Suprapubic skin (tissue), 4 donors: ENCODE measurements around the gene DISC1. TPM values are rescaled to one million over a fixed set of nuclear protein-coding genes. Genes with fewer than 3 reads are reported as not detected.

ENCODE experiments used
- DNase-seq, 2 donors: peaks; one replicate each; pipeline ENCODE4 v3.0.0-alpha.2; 2019; ENCODE audit warnings: low spot score in 2 of 2
- H3K27ac ChIP-seq: fragments of 200-600 bp; sonication (generic); one replicate; pipeline ENCODE4 v1.5.1; 2019
- H3K27me3 ChIP-seq: fragments of 200-600 bp; sonication (generic); one replicate; pipeline ENCODE4 v1.5.1; 2019
- H3K36me3 ChIP-seq: fragments of 200-600 bp; sonication (generic); one replicate; pipeline ENCODE4 v1.5.1; 2019
- H3K4me1 ChIP-seq: fragments of 200-600 bp; sonication (generic); one replicate; pipeline ENCODE4 v1.5.1; 2019
- H3K4me3 ChIP-seq: fragments of 200-600 bp; sonication (generic); one replicate; pipeline ENCODE4 v1.5.1; 2019; ENCODE audit warnings: mild to moderate bottlenecking
- H3K9me3 ChIP-seq: fragments of 200-600 bp; sonication (generic); one replicate; pipeline ENCODE4 v1.5.1; 2019
- EP300 ChIP-seq: sonication (generic); formaldehyde crosslinking; IDR thresholded peaks from one replicate; pipeline ENCODE4 v1.6.1; 2017; ENCODE audit warnings: antibody characterized with exemption
- POLR2A ChIP-seq, 2 donors: fragments of 450-650 bp; IDR thresholded peaks; one replicate each; pipeline ENCODE4 v1.6.1; 2017; ENCODE audit warnings: antibody characterized with exemption in 2 of 2, mild to moderate bottlenecking in 2 of 2, moderate library complexity in 2 of 2
- POLR2AphosphoS5 ChIP-seq, 3 donors: sonication (generic); formaldehyde crosslinking; IDR thresholded peaks; one replicate each; pipeline ENCODE4 v1.6.1; 2017; ENCODE audit warnings: antibody characterized with exemption in 3 of 3
- WGBS: methylation state at CpG from one replicate; pipeline ENCODE4 v1.1.5; 2018; 5-methylcytosine and 5-hydroxymethylcytosine counted together
- total RNA-seq, 4 donors: library from RNA; depleted of rRNA; stranded (reverse); fragments of >200 nt; gene quantifications; one replicate each; pipeline ENCODE4 v1.1.0, GENCODE V29; 2016
- TF ChIP-seq, protein P1 (sequence below), 2 donors: fragments of 200-600 bp in 1 of 2; fragments of 450-650 bp in 1 of 2; sonication (generic) in 1 of 2; IDR thresholded peaks; one replicate each; pipeline ENCODE4 v1.5.1; 2016 to 2019; ENCODE audit warnings: antibody characterized with exemption in 2 of 2, mild to moderate bottlenecking in 1 of 2, moderate library complexity in 1 of 2

The DISC1 gene
- total RNA-seq, 4 donors from 2014 or later = 3.0 to 8.4 (median 5.2) TPM

DNA sequence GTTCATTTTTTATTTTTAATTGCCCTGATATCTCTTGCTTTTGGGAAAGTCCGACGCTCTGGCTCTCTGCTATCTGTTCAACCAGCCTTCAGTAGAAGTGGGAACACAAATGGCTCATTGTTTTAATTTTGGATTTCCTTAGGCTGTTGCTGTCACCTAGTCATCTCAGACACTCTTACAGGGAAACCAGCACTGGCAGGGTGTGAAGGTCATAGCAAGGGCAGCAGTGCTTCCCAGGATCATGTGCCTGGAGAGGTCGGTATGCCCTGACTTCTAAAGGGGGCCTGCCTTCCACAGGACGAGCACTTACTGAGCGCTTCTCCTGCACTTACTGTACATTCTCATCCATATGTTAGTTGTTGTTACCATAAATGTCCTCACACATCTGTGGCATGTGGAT is 224.2 kb downstream of the DISC1 start:
- WGBS = 72% methylated on average over 5 of the region's 5 CpGs

DNA sequence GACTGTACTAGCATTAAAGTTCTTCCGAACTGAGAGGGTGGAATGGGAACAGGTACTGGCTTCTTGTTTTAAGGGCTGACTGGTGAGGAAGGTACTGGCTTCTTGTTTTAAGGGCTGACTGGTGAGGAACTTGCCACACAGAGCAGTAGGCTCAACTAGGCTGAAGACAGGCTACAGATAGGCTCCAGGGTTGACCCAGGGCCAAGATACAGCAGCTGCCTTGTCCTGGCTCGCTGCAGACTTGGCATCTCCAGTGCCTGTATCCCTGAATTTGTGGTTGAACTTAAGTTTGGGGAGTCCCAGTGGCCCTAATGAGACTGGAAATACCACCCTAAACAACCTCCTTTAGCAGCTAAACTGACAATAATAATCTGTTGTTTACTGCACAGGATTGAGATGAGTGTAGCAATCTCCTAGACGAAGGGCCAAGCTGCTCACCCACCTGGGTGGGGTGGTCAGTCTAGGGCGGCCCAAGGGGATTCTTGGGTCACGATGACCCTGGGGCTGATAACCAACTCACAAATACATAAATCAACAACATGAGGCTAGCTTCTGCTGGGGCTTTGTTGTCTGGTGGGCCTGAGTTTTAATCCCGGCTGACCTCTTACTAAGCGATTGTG is 227.1 kb downstream of the DISC1 start:
- Histone ChIP-seq H3K27ac (no peak overlapping the region), H3K9me3 (no peaks in the 10 kb centered on the region), H3K4me1 (no peaks in the 10 kb centered on the region), H3K36me3 (no peaks in the 10 kb centered on the region), H3K4me3 (no peak overlapping the region), H3K27me3 (no peaks in the 10 kb centered on the region)
- 83% methylated on average over 7 of the region's 7 CpGs for WGBS
- no peak for DNase-seq
- TF ChIP-seq, protein P1, sequence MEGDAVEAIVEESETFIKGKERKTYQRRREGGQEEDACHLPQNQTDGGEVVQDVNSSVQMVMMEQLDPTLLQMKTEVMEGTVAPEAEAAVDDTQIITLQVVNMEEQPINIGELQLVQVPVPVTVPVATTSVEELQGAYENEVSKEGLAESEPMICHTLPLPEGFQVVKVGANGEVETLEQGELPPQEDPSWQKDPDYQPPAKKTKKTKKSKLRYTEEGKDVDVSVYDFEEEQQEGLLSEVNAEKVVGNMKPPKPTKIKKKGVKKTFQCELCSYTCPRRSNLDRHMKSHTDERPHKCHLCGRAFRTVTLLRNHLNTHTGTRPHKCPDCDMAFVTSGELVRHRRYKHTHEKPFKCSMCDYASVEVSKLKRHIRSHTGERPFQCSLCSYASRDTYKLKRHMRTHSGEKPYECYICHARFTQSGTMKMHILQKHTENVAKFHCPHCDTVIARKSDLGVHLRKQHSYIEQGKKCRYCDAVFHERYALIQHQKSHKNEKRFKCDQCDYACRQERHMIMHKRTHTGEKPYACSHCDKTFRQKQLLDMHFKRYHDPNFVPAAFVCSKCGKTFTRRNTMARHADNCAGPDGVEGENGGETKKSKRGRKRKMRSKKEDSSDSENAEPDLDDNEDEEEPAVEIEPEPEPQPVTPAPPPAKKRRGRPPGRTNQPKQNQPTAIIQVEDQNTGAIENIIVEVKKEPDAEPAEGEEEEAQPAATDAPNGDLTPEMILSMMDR (IDR thresholded peaks at IDR 0.05) = no peak
- TF ChIP-seq POLR2A (IDR thresholded peaks at IDR 0.05) (no peak), POLR2AphosphoS5 (IDR thresholded peaks at IDR 0.05) (no peak), EP300 (no peak)

More for the DNA sequence above, 224.2 kb downstream of the DISC1 start:
- no peaks in the 10 kb centered on the region for H3K9me3 ChIP-seq
- H3K27me3 ChIP-seq = no peaks in the 10 kb centered on the region
- TF ChIP-seq POLR2AphosphoS5 (IDR thresholded peaks at IDR 0.05) (no peak), POLR2A (IDR thresholded peaks at IDR 0.05) (no peak), EP300 (no peak)
- TF ChIP-seq, protein P1 (IDR thresholded peaks at IDR 0.05) = no peak
- H3K4me1 ChIP-seq = no peaks in the 10 kb centered on the region
- H3K36me3 ChIP-seq = no peaks in the 10 kb centered on the region
- no peak overlapping the region for H3K27ac ChIP-seq
- no peak overlapping the region for H3K4me3 ChIP-seq
- no peak for DNase-seq

DNA sequence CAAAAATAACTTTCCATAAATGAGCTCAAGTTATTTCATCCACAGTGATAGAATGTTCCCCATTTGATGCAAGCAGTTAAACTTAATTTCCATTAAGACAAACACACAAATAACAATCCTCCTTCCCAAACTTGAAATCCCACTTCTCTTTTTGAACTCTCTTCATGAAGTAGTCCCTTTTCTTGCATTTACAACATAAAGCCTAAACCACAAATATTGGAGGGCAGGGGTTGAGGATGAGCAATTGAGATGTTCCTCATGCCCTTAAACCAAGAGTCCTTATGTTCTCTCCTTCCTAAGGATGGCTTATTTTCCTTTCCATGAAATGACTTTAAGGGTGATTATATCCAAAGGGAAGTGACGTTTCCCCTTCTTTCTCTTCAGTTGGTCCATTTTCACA is 228.8 kb downstream of the DISC1 start:
- Histone ChIP-seq H3K4me1 (no peaks in the 10 kb centered on the region), H3K27me3 (no peaks in the 10 kb centered on the region), H3K27ac (no peak overlapping the region), H3K4me3 (no peak overlapping the region), H3K36me3 (no peaks in the 10 kb centered on the region), H3K9me3 (no peaks in the 10 kb centered on the region)
- TF ChIP-seq POLR2A (IDR thresholded peaks at IDR 0.05) = no peak
- TF ChIP-seq EP300 = no peak
- TF ChIP-seq POLR2AphosphoS5 (IDR thresholded peaks at IDR 0.05) = no peak
- TF ChIP-seq, protein P1 (IDR thresholded peaks at IDR 0.05) = no peak
- 82% methylated on average over 1 of the region's 1 CpG for whole genome bisulfite sequencing
- no peak for DNase-seq

DNA sequence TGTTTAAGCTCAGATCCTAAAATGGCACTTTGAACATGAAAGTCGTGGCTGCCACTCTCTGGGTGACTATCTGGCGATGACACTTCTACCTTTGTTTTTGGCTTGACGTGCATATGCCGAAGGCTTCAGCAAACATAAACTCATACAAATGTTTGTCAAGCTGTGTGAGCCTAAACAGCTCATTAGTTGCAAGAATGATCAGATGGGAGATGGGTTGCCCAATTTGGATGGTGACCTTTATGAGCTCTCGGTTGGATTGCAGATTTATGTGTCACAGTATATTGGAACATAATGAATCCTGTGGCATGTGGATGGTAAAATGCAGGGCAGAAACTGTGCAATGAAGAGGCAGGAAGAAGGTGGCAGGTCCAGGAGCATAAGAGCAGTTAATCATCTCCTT is 229.3 kb downstream of the DISC1 start:
- H3K4me3 ChIP-seq = no peak overlapping the region
- H3K36me3 ChIP-seq = no peaks in the 10 kb centered on the region
- WGBS = 95% methylated on average over 5 of the region's 5 CpGs
- H3K4me1 ChIP-seq = no peaks in the 10 kb centered on the region
- TF ChIP-seq, protein P1 (IDR thresholded peaks at IDR 0.05) = no peak
- TF ChIP-seq EP300 = no peak
- TF ChIP-seq POLR2AphosphoS5 (IDR thresholded peaks at IDR 0.05) = no peak
- no peak for TF ChIP-seq POLR2A (IDR thresholded peaks at IDR 0.05)
- DNase-seq = no peak
- H3K27me3 ChIP-seq = no peaks in the 10 kb centered on the region
- no peaks in the 10 kb centered on the region for H3K9me3 ChIP-seq
- H3K27ac ChIP-seq = no peak overlapping the region

DNA sequence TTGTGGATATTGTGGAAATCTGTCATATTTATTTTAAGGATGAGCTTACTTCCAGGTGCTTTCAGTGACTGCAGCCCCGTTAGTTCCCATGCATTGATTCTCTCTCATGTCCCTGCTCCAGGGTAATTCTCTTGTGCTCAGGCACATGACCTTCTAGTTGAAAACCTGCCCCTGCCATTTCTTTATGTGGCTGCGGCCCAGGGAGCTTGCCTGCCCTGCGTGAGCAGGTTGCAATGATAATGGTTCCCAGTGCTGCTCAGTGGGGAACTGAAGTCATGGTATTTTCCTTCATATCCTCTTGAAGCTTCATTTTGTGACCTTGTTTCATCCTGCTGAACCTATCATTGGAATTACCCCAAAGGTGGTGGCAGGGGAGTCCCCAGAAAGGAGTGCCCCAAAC is 229.8 kb downstream of the DISC1 start:
- Histone ChIP-seq H3K4me3 (no peak overlapping the region), H3K27me3 (no peaks in the 10 kb centered on the region), H3K36me3 (no peaks in the 10 kb centered on the region), H3K4me1 (no peaks in the 10 kb centered on the region), H3K9me3 (no peaks in the 10 kb centered on the region), H3K27ac (no peak overlapping the region)
- TF ChIP-seq POLR2A (IDR thresholded peaks at IDR 0.05) (no peak), EP300 (no peak), POLR2AphosphoS5 (IDR thresholded peaks at IDR 0.05) (no peak)
- TF ChIP-seq, protein P1 (IDR thresholded peaks at IDR 0.05) = no peak
- WGBS = 97% methylated on average over 3 of the region's 3 CpGs
- no peak for DNase-seq
